CD4-positive, alpha-beta T cell treated with Interleukin-6 at 100 ng/mL for 8 hours (primary cell): Measurements from ENCODE around the gene MAPKAPK2.
A peak's percentile ranks its signal among the peaks of the same experiment; 100 is the strongest.

Source experiments
- DNase-seq: peaks from one replicate; pipeline ENCODE4 v3.0.0-alpha.2; 2020; ENCODE audit warnings: mixed read lengths, low spot score

Gene MAPKAPK2

GRCh38 chr1:206703661-206704060 lies 19.0 kb downstream of the MAPKAPK2 start:
- DNase-seq = peak; percentile 76

- no peak for DNase-seq
Observed at GRCh38 chr1:206704226-206704625, 19.5 kb downstream of the MAPKAPK2 start.

GRCh38 chr1:206705191-206705590 lies 20.5 kb downstream of the MAPKAPK2 start:
- DNase-seq = no peak

GRCh38 chr1:206705726-206706297 lies 21.1 kb downstream of the MAPKAPK2 start:
- DNase-seq = no peak

- DNase-seq = no peak
Observed at GRCh38 chr1:206706298-206706791, 21.6 kb downstream of the MAPKAPK2 start.

GRCh38 chr1:206706806-206707366 lies 22.2 kb downstream of the MAPKAPK2 start:
- no peak for DNase-seq

GRCh38 chr1:206708058-206708457 lies 23.4 kb downstream of the MAPKAPK2 start:
- DNase-seq = no peak

- DNase-seq = no peak
Observed at GRCh38 chr1:206708882-206709281, 24.2 kb downstream of the MAPKAPK2 start.

- DNase-seq = no peak
Observed at GRCh38 chr1:206709322-206709721, 24.6 kb downstream of the MAPKAPK2 start.

GRCh38 chr1:206709772-206710459 lies 25.2 kb downstream of the MAPKAPK2 start:
- no peak for DNase-seq

GRCh38 chr1:206710460-206710823 lies 25.7 kb downstream of the MAPKAPK2 start:
- no peak for DNase-seq

- no peak for DNase-seq
Observed at GRCh38 chr1:206713070-206713469, 28.4 kb downstream of the MAPKAPK2 start.

GRCh38 chr1:206713910-206714312 lies 29.2 kb downstream of the MAPKAPK2 start:
- DNase-seq = no peak

GRCh38 chr1:206714331-206715058 lies 29.8 kb downstream of the MAPKAPK2 start:
- DNase-seq = peak; percentile 28

- DNase-seq = no peak
Observed at GRCh38 chr1:206715120-206715519, 30.4 kb downstream of the MAPKAPK2 start.

GRCh38 chr1:206715552-206716158 lies 30.9 kb downstream of the MAPKAPK2 start:
- DNase-seq = peak; percentile 28

- no peak for DNase-seq
Observed at GRCh38 chr1:206716159-206716869, 31.6 kb downstream of the MAPKAPK2 start.

GRCh38 chr1:206716870-206717673 lies 32.4 kb downstream of the MAPKAPK2 start:
- no peak for DNase-seq

- DNase-seq = no peak
Observed at GRCh38 chr1:206717674-206717989, 32.9 kb downstream of the MAPKAPK2 start.

- no peak for DNase-seq
Observed at GRCh38 chr1:206719169-206719839, 34.6 kb downstream of the MAPKAPK2 start.
